SKM-1 (cell line): Measurements from ENCODE around the gene PRKAR1B.

ENCODE experiments used
- DNase-seq: peaks from one replicate; lab custom pipeline; 2025; ENCODE audit not compliant: unreplicated experiment; lab: John Stamatoyannopoulos, UW

PRKAR1B gene

DNA sequence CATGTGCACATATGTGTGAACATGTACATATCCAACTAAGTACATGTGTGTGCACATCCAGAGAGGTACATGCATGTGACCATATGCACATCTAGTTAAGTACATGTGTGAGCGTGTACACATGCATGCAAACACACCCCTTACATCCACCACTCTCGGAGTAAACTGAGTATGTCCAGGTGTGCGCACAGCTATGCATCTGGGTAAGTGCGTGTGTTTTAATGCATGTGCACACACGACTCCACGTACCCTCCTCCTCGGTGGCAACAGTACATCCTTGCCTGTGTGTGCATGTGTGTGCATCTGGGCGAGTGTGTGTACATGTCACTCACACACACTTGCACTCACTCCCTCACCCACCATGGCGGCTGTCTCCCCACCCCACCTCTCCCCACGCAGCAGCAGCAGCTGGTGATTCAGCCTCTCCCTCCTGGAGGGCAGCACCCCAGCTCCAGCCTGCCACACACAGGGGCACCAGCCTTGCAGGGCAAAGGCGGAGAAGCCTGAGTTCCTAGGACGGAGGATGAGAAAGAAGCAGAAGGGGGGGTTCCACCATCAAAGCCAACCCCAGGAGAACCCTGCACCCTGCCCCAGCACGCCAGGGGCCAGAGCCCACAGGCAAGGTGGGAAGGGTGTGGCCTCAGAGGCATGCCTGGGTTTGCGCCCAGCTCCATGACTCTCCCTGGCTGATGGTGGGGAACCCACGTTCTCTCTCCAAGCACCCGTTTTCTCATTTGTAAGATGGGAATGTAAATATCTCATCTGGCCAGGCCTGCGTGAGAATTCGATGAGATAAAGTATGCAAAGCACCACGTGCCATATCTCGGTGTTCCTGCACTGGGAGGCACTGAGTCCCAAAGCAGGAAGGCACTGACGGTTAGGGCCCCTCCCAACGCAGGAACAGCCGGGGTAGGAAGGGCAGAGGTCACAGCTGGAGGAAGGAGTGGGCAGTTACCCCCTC is 28.3 kb downstream of the PRKAR1B start:
- DNase-seq: no peak

DNA sequence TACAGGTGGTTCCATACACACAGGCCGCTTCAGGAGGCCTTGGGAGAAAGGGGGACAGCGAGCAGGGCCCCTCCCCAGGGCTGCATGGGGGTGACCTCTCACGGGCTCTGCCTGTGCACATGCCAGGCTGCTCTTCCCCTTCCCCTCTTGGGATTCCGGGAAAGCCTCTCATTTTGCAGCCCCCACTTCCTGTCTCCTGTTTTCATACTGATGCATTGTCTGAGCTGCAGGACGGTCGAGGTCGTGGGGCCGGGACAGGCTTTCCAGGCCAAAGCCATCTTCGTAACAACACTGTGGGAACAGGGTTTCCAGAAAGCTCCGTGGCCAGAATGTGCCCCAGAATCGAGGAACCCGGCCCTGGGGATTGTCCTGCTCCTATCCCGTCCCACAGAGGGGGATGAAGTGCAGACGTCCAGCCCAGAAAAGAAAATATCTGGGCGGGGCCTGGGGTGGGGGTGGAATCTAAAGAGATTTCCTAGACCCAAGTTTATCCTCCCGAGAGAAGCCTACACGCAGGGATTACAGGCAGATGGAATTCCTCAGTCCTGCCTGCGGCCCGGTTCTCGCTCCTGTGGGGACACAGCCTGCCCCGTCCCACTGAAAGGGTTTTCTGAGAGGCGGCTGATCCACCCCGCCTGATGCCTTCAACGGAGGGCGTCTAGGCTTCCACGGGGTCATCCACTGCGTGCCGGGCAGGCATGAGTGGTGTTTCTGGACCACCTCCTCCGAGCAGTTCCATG is 30.1 kb downstream of the PRKAR1B start:
- no peak for DNase-seq

DNA sequence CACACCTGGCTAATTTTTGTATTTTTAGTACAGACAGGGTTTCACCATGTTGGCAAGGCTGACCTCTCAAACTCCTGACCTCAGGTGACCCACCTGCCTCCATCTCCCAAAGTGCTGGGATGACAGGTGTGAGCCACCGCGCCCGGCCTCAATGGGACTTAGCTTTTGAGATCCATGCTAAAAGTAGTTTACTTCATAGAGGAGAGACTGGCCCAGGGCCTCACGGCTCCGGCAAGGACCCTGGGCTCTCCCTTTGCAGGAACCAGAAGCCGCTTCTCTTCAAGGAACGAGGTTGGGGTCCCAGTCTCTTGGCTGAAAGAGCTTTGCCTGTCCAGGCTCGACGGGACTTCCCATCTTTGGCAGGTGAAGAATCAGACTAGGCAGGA is 30.7 kb downstream of the PRKAR1B start:
- no peak for DNase-seq

DNA sequence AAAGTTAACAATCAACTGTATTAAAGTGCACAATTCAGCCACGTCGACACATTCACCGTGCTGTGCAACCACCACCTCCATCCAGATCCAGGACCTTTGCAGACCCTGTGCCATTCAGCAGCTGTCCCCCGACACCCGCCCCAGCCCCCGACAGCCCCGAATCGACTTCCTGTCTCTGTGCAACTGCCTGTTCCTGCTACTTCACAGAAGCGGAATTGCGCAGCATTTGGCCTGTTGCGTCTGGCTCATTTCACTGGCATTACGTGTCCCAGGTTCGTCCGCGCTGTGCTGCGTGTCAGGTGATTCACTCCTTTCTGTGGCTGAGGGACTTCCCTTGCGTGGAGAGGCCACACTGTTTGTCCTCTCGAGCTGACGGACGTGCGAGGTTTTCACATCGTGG is 33.8 kb downstream of the PRKAR1B start:
- DNase-seq: no peak

DNA sequence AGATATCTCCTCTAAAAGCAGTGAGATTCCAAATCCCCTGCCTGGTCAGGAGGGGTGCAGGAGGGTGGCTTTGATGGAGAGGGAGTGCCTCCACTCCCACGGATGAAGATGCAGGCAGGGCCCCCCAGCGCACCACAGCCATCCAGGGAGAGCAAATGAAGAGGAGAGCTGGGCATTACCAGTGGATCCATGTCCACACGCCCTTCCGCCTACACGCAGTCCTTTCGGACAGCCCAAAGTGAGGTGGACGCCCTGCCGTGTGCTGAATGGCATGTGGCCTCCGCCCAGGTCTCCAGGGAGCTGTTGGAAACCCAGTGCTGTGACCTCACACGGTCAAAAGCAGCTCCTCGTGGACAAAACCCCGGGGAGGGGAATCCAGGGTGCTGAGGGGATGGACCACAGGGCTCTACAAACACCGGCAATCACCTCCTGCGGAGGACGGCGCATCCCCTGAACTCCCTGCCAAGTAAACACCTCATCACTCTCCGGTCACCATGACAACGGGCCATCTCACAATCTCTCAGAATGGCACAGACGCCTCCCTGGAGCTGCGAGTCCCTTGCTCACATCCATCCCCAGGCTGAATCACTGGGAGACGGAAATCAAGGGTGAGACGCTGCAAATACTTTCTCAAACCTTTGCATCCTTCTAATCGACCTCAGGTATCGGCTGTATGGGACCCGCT is 35.6 kb downstream of the PRKAR1B start:
- no peak for DNase-seq

DNA sequence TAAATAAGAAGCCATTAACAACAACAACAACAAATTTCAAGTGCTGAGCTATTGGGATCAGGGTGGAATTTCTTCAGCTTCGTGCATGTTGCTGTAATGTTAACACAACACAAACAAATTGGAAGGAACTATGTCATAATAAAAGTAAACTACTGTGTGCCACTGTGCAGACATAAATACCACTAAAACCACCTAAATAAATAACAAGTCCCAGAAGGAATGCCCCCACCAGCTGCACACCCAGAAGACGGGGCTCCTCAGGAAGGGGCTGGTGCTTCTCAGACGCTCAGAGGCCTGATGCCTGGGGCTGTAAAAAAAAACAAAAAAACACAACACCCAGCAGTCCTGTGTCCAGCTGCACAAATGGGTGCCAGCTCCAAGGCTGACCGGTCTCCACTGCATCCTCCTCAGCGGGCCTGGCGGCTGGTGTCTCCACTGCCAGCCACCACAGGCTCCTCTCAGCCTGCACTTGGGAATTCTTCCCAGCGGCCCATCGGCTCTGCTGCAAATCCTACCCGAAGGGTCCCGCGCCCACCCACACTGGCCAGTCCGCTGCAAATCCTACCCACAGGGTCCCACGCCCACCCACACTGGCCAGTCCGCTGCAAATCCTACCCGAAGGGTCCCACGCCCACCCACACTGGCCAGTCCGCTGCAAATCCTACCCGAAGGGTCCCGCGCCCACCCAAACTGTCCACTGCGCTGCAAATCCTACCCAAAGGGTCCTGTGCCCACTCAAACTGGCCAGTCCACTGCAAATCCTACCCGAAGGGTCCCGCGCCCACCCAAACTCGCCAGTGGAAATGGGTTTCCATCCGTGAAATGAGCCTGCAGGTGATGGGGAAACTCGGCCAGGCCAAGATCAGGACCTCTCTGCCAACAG is 36.4 kb downstream of the PRKAR1B start:
- DNase-seq: no peak

DNA sequence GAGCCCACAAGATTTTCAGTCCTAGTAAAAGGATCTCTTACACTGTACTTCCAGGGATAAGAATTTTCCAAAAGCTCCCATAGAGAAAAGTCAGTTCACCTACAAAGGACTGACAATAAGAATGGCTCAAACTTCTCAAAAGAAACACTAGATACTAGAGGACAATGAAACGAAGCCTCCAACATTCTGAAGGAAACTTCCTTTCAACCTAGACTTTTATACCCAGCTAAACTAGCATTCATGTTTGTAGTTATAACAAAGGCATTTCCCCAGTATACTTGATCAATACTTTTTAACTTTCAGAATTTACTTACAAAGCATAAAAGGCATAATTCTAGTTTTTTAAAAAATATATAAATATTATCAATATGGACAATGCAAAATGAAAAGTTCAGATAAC is 41.5 kb downstream of the PRKAR1B start:
- no peak for DNase-seq

DNA sequence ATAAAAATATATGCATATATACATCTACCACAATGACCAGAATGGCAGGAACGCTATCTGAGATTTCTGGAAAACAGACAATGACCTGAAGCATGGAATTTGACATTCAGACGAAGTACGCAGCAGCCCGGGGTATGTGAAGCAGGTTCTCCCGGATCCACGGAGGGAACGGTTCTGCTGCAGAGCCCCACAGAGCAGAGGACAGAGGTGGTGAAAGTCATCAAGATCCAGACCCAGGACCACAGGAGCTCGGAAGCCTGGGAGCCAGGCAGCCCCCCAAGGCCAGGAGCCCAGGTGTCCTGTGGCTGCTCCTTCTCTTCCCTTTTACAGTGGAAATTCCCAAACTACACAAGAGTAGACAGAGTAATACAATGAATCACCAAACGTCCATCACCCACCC is 42.7 kb downstream of the PRKAR1B start:
- DNase-seq: no peak

DNA sequence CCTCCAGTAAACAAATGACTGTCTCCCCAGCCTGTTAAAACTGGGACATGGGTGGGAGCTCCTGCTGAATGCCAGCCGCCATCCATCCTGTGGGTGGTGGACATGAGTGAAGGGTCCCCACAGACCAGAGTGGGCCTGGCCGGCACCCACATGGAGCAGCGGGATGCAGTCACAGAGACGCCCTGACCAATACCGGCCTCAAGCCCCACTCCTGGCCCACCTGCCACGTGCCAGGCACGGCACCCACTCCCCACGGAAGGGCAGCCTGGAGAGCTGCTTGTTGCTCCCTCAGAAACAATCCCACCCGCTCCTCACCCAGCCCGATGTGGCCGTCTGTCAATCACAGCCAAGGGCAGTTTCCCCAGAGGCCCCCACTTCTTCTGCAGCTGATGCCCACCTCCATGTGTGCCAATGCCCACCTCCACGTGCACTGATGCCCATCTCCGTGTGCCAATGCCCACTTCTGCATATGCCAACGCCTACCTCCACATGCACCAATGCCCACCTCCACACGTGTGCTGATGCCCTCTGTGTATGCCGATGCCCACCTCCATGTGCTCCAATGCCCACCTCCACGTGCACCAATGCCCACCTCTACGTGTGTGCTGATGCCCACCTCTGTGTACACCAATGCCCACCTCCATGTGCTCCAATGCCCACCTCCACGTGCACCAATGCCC is 43.4 kb downstream of the PRKAR1B start:
- DNase-seq: no peak

DNA sequence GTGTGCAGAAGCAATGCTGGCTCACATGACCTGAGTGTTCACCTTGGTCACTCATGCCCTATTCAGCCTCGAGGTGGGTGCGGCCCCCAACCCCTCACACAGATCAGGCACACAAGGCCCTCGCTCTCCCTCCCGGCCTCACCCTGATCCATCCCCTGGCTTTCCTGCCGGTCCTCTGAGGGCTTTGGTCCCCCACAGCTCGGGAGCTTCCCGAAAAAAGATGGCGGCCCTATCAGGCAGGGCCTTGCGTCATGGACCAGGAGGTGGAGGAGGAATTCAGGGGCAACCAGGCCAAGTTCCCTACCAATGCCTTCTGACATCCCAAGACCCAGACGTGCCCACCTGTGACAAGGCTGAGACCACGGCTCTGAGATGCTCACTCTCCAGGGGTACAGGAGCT is 44.3 kb downstream of the PRKAR1B start:
- no peak for DNase-seq

DNA sequence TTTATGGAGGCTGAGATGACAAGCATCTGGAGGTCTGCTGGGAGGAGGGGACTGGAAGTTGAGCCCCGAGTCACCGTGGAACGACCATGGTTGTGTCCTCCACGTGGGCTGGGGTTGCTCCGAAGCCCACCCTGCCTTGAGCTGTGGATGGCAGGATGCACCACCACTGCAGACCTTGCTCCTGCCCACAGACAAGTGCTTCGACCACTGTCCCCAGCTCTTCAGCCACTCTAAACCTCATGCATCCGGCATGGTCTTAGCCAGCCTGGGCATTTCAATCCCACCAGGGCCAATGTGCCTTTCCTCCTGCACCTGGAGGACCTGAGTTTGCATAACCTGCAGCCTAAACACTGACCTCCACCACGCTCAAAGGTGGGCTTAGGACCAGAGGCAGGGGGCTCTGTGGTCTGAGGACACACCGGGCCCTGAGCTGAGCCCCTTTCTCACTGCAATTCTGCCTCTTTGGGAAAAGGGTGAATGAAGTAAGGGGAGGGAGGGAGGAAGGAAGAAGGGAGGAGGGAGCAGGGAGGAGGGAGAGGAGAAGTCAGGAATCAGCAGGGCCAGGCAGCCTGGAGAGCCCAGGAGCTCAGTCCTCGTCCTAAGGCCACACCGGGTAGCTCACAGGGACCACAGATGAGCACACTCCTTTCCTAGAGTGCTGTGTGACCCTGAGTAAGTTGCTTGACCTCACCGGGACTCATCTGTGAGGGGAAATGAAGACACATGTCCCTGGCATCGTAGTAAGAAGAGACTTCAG is 45.4 kb downstream of the PRKAR1B start:
- no peak for DNase-seq

DNA sequence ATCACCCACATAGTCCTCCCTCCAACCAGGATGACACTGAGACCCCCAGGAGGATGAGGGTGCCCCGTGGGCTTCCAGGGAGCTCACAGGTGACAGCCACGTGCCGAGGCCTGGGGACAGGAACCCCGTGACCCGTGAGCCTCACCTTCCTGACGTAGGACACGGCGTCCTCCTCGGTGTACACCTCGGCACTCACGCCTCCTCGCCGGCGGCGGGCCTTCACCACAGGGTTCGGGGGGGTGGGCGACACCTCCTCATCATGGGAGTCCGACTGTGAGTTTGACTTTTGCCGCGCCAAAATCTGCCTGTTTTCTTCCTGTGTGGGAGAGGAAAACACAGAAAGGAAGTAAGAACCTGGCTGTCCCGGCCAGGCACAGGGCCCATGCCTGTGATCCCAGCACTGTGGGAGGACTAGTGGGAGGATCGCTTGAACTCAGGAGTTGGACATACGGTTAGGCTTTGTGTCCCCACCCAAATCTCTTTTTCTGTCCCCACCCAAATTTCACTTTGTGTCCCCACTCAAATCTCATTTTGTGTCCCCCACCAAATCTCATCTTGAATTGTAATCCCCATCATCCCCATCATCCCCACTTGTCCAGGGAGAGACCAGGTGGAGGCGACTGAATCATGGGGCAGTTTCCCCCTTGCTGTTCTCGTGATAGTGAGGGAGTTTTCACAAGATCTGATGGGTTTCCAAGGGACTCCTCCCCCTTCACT is 46.5 kb downstream of the PRKAR1B start:
- no peak for DNase-seq

DNA sequence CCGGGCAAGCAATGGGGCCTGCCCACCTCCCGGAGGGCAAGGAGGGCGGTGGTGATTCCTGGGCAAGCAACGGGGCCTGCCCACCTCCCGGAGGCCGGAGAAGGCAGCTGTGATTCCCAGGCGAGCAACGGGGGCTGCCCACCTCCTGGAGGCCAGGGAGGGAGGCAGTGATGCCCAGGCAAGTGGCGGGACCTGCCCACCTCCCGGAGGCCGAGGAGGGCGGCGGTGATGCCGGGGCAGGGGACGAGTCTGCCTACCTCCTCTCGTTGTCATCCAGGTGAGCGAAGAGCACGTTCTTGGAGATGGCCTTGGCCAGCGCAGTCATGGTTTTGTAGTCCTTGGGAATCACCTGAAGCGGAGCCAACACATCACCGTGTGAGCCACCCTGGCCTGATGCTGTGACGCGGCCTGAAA is 50.1 kb downstream of the PRKAR1B start:
- no peak for DNase-seq

DNA sequence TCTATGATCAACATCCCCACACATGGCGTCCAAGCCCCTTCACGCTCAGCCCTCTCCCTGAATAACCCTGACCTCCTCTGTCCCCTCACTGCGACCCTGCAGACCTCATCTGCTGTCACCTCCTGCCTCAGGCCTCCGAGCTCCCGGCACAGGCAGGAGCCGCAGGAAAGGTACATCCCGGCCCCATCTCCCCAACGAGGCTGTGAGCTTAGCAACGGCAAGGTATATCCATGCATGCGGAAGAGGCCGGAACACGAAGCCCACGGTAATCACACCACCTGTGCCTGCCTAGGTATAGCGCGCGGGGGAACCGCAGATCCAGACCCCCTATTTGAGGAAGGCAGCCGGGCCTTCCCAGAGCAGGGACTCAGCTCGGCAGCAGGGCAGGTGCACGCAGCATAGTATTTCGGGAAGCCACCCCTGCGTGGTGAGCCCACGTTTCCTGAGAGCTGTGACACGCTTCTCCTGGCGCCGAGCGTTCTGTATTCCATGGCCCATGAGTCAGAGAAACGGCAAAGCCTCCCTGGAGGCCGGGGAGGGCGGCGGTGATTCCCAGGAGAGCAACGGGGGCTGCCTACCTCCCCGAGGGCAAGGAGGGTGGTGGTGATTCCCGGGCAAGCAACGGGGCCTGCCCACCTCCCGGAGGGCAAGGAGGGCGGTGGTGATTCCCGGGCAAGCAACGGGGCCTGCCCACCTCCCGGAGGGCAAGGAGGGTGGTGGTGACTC is 50.7 kb downstream of the PRKAR1B start:
- DNase-seq: no peak

DNA sequence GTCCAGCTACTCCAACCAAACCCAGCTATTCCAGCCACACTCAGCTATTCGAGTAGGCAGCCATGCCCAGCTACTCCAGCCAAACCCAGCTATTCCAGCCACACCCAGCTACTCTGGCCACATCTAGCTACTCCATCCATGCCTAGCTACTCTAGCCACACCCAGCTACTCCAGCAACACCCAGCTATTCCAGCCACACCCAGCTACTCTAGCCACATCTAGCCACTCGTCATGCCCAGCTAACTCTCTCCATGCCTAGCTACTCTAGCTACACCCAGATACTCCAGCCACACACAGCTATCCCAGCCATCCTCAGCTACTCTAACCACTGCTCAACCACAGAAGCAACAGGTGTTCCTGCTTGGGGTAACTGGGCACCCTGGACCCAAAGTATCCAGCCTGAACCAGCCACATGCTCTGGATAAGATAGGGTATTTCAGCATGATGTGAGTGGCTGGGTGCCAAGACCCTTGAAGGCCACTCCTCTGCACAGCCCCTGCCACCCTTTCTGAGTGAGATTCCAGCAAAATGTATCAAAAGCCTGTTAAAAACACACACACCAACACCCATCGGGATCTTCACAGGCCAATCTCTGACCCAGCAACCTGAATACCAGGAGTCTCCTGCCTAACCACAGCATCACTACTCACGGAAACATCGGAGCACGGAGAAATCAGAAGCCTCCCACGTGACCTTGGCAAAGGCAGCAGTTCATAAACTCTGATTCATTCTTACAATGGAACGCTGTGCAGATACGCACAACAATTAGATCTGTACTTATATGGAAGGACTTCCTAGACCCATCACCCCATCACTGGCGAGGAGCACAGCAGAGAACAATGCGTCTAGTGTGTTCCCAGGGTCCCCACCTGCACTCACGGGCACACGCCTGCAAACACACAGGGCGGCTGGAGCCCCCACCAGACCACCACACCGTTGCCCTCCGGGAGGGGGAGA is 52.3 kb downstream of the PRKAR1B start:
- no peak for DNase-seq

DNA sequence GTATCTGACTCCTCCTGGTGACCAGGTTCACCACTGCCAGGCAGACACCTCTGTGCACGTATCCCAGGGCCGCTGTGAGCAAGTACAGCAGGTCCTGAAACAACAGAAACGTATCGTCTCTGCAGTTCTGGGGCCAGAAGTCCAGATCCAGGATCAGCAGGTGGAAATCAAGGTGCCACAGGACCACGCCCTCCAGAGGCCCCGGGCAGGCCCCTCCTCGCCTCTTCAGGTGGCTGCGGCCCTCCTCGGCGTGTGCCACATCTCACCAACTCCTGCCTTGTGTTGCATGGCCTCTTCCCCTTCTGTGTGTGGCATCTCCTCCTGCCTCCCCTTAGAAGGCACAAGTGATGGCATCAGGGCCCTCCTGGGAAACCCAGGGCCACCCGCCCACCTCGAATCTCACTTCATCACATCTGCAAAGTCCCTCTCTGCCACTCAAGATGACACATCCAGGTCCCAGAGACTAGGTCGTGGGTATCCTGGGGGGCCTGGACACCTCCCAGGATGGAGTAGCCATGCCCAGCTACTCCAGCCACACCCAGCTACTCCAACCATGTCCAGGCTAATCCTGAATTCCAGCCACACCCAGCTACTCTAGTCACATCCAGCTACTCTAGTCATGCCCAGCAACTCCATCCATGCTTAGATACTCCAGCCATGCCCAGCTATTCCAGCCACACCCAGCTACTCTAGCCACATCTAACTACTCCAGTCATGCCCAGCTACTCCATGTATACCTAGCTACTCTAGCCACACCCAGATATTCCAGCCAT is 53.2 kb downstream of the PRKAR1B start:
- DNase-seq: no peak
